ENCODE measurements around the gene FAF1.
"Not testable (repeated sequence)": the region's sequence is repeated elsewhere in the genome, so short reads cannot be mapped to it uniquely, and the experiment has no call there.

DNA sequence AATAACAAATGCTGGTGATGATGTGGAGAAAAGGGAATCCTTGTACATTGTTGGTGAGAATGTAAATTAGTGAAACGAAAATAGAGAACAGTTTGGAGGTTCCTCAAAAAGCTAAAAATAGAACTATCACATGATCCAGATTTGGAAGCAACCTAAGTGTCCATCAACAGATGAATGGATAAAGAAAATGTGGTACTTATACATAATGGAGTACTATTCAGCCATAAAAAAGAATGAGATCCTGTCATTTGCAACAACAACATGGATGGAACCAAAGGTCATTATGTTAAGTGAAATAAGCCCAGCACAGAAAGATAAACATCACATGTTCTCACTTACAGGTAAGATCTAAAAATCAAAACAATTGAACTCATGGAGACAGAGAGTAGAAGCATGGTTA lies 39.3 kb upstream of the FAF1 start:
- TF ChIP-seq, protein P1, sequence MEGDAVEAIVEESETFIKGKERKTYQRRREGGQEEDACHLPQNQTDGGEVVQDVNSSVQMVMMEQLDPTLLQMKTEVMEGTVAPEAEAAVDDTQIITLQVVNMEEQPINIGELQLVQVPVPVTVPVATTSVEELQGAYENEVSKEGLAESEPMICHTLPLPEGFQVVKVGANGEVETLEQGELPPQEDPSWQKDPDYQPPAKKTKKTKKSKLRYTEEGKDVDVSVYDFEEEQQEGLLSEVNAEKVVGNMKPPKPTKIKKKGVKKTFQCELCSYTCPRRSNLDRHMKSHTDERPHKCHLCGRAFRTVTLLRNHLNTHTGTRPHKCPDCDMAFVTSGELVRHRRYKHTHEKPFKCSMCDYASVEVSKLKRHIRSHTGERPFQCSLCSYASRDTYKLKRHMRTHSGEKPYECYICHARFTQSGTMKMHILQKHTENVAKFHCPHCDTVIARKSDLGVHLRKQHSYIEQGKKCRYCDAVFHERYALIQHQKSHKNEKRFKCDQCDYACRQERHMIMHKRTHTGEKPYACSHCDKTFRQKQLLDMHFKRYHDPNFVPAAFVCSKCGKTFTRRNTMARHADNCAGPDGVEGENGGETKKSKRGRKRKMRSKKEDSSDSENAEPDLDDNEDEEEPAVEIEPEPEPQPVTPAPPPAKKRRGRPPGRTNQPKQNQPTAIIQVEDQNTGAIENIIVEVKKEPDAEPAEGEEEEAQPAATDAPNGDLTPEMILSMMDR (IDR thresholded peaks at IDR 0.05), result not testable (repeated sequence)
- TF ChIP-seq POLR2A (IDR thresholded peaks at IDR 0.05), result not testable (repeated sequence)
